ENCODE measurements around the gene LRFN2. TPM values are rescaled to one million over a fixed set of nuclear protein-coding genes. Genes with fewer than 3 reads are reported as not detected.

The LRFN2 gene
- total and polyA plus RNA-seq, 2 of the 8 experiments (the other 6 are each of a cell fraction or from before 2014, with no cell fraction given) = 2.3 TPM

DNA sequence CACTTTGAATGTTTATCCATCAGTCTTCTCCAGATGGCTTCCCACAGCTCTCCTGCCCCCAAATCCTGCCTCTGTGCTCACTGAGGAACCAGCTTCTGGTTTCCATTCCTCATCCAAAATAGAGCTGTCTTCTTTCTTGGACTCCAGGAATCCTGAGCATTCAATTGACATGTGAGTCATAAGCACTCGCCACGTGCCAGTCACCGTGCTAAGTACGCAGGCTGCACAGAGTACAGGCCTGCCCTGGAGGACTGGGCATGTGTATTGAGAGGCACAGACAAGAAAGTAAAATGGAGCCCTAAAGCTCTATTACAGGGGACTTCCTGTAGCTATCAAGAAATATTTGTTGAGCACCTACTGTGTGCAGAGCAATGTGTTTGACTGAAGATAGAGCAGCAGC lies 39.7 kb upstream of the LRFN2 start:
- no peak overlapping the region for H3K4me3 ChIP-seq (ENCODE audit: extremely low read depth in 1 of 4, insufficient read depth in 2 of 4, low read depth in 3 of 4, low read length in 4 of 4)
- WGBS, 2 experiments (ENCODE audit: extremely low coverage in 1 of 2, insufficient coverage in 1 of 2, insufficient read length in 1 of 2, insufficient replicate concordance in 2 of 2, low coverage in 1 of 2, low lambda C conversion rate in 2 of 2, missing lambda C conversion rate in 1 of 2) = 81% methylated on average over 4 of the region's 4 CpGs; no CpG with 5 or more reads in 1 of the 2 experiments
- H3K4me1 ChIP-seq (replicated peaks in 1 of 4; ENCODE audit: control insufficient read depth in 3 of 4, insufficient read depth in 4 of 4, low read length in 3 of 4) = no peaks in the 10 kb centered on the region
- no peaks in the 10 kb centered on the region; a peak in 1 of 7 replicates for H3K27me3 ChIP-seq (replicated peaks in 1 of 4; ENCODE audit: control insufficient read depth in 3 of 4, extremely low read depth in 1 of 4, insufficient read depth in 3 of 4, low read length in 3 of 4)
- no peaks in the 10 kb centered on the region for H4K20me1 ChIP-seq (replicated peaks in 1 of 2; ENCODE audit: control insufficient read depth in 1 of 2, insufficient read depth in 2 of 2, low read length in 2 of 2)
- no peak overlapping the region for H2AFZ ChIP-seq (ENCODE audit: low read length)
- no peaks in the 10 kb centered on the region for H3K79me2 ChIP-seq (ENCODE audit: control insufficient read depth in 1 of 2, insufficient read depth in 2 of 2, low read length in 2 of 2)
- no peak overlapping the region for H3K18ac ChIP-seq (ENCODE audit: extremely low read depth, low read length)
- H2BK12ac ChIP-seq (ENCODE audit: low read depth, low read length) = no peak overlapping the region
- POLR2A ChIA-PET (ENCODE audit: partially characterized antibody) = no interaction called here
- H4K8ac ChIP-seq (ENCODE audit: extremely low read depth, insufficient read depth, low read length) = no peak overlapping the region; the same call in 1 of the 2 replicates
- H3K23me2 ChIP-seq (ENCODE audit: low read depth, low read length) = peaks cover 2% of the 10 kb centered on the region; the same call in 1 of the 2 replicates
- CTCF ChIA-PET (ENCODE audit: partially characterized antibody) = interaction anchor here (1.1 to 1.3 kb wide), 2 partner anchors 39 to 298 kb away, joined by 4 read pairs; no protein-coding TSS in a partner anchor
- H2BK20ac ChIP-seq (ENCODE audit: low read length) = no peak overlapping the region
- H3K79me1 ChIP-seq (ENCODE audit: low read depth, low read length) = no peaks in the 10 kb centered on the region
- no peak overlapping the region for H3K23ac ChIP-seq (ENCODE audit: insufficient read length)
- no peak overlapping the region for H2BK15ac ChIP-seq (ENCODE audit: low read length)
- no peak overlapping the region for H3K9ac ChIP-seq (replicated peaks in 1 of 4; ENCODE audit: extremely low read depth in 1 of 4, low read depth in 3 of 4, low read length in 3 of 4)
- H3K27ac ChIP-seq (ENCODE audit: low read depth, low read length) = no peak overlapping the region
- no peak overlapping the region for H3K14ac ChIP-seq (ENCODE audit: insufficient read length)
- H3K36me3 ChIP-seq (ENCODE audit: control insufficient read depth in 2 of 4, insufficient read depth in 4 of 4, low read length in 3 of 4) = no peaks in the 10 kb centered on the region
- H4K5ac ChIP-seq (ENCODE audit: insufficient read length, low read depth, low read length) = no peak overlapping the region
- H2BK120ac ChIP-seq (replicated peaks; ENCODE audit: low read depth, low read length) = no peak overlapping the region
- FAIRE-seq (no peak), DNase-seq (ENCODE audit: low read depth in 1 of 2, low spot score in 2 of 2) (no peak)
- no peak overlapping the region for H3K4me2 ChIP-seq (ENCODE audit: insufficient read depth in 1 of 2, low read depth in 2 of 2, low read length in 2 of 2)
- H3K9me3 ChIP-seq (ENCODE audit: insufficient read depth in 2 of 2, low read depth in 1 of 2, low read length in 1 of 2) = 0 out of 4 replicates have a peak, but pooled peaks cover 0 to 4% of the 10 kb centered on the region in 2 experiments
- no peak overlapping the region for H2AK5ac ChIP-seq (ENCODE audit: low read depth, low read length)
- H4K91ac ChIP-seq (replicated peaks; ENCODE audit: insufficient read length, low read length) = no peak overlapping the region
- no peak overlapping the region for H2BK5ac ChIP-seq (ENCODE audit: low read depth, low read length)
- no peak overlapping the region for H3K4ac ChIP-seq (replicated peaks; ENCODE audit: insufficient read length, low read depth, low read length)
- H3K56ac ChIP-seq (replicated peaks; ENCODE audit: insufficient read length, low read depth, low read length) = no peak overlapping the region
- no peak for TF ChIP-seq RFX5 (IDR thresholded peaks at IDR 0.05; ENCODE audit: borderline replicate concordance, low read depth, low read length)
- TF ChIP-seq POU5F1 (IDR thresholded peaks at IDR 0.05; ENCODE audit: low read depth, low read length) = no peak
- no peak for TF ChIP-seq ZNF274 (IDR thresholded peaks at IDR 0.05; ENCODE audit: borderline replicate concordance, extremely low read depth, low read length)
- no peak for TF ChIP-seq EZH2 (IDR thresholded peaks at IDR 0.05; ENCODE audit: low read depth, low read length, severe bottlenecking)
- no peak for TF ChIP-seq USF2 (IDR thresholded peaks at IDR 0.05; ENCODE audit: low read length)
- TF ChIP-seq ATF3 (IDR thresholded peaks at IDR 0.05; ENCODE audit: insufficient read depth, low read depth, low read length) = no peak
- TF ChIP-seq, protein P1, sequence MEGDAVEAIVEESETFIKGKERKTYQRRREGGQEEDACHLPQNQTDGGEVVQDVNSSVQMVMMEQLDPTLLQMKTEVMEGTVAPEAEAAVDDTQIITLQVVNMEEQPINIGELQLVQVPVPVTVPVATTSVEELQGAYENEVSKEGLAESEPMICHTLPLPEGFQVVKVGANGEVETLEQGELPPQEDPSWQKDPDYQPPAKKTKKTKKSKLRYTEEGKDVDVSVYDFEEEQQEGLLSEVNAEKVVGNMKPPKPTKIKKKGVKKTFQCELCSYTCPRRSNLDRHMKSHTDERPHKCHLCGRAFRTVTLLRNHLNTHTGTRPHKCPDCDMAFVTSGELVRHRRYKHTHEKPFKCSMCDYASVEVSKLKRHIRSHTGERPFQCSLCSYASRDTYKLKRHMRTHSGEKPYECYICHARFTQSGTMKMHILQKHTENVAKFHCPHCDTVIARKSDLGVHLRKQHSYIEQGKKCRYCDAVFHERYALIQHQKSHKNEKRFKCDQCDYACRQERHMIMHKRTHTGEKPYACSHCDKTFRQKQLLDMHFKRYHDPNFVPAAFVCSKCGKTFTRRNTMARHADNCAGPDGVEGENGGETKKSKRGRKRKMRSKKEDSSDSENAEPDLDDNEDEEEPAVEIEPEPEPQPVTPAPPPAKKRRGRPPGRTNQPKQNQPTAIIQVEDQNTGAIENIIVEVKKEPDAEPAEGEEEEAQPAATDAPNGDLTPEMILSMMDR (IDR thresholded peaks at IDR 0.05; ENCODE audit: control extremely low read depth in 1 of 3, insufficient read depth in 1 of 3, low read depth in 1 of 3, low read length in 3 of 3) = no peak
- TF ChIP-seq JUND (IDR thresholded peaks at IDR 0.05; ENCODE audit: low read length) = no peak
- no peak for TF ChIP-seq SRF (IDR thresholded peaks at IDR 0.05; ENCODE audit: low read depth, low read length)
- TF ChIP-seq GTF2F1 (IDR thresholded peaks at IDR 0.05; ENCODE audit: borderline replicate concordance, low read depth, low read length) = no peak

All from H1 (cell line).